Retina (tissue), 1 donor: ENCODE measurements around the gene GNG12.

Experiments
- DNase-seq: peaks from one replicate; pipeline ENCODE4 v3.0.0-alpha.2; 2016

GNG12 gene

GRCh38 chr1:67780637-67781036 lies 52.6 kb downstream of the GNG12 start:
- no peak for DNase-seq

GRCh38 chr1:67777440-67777839 lies 55.8 kb downstream of the GNG12 start:
- no peak for DNase-seq

GRCh38 chr1:67777016-67777415 lies 56.3 kb downstream of the GNG12 start:
- DNase-seq = no peak

DNA sequence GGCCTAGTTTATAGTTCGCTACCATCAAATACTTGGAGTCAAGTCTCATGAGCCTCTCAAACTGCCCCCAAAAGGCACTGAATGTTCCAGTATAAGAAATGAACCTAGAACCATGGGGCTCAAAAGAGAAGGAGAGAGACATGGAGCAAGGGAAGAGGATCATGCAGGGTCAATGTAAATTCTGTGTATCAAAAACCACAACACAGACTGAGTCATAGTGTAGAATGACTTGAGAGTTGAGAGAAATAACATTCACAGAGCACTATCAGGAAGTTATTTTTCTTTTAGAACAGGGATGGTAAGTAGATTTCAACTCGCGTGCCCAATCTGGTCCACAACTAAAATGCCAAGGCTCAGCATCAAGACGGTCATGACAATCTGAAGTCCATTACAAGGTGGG lies 59.8 kb downstream of the GNG12 start:
- no peak for DNase-seq

- DNase-seq = no peak
Measured at GRCh38 chr1:67771749-67772148, 61.5 kb downstream of the GNG12 start.

GRCh38 chr1:67771152-67771551 lies 62.1 kb downstream of the GNG12 start:
- no peak for DNase-seq

- no peak for DNase-seq
Measured at GRCh38 chr1:67769633-67770256, 63.5 kb downstream of the GNG12 start.

- no peak for DNase-seq
Measured at GRCh38 chr1:67768480-67768879, 64.8 kb downstream of the GNG12 start.

GRCh38 chr1:67767103-67767782 lies 66.0 kb downstream of the GNG12 start:
- no peak for DNase-seq

DNA sequence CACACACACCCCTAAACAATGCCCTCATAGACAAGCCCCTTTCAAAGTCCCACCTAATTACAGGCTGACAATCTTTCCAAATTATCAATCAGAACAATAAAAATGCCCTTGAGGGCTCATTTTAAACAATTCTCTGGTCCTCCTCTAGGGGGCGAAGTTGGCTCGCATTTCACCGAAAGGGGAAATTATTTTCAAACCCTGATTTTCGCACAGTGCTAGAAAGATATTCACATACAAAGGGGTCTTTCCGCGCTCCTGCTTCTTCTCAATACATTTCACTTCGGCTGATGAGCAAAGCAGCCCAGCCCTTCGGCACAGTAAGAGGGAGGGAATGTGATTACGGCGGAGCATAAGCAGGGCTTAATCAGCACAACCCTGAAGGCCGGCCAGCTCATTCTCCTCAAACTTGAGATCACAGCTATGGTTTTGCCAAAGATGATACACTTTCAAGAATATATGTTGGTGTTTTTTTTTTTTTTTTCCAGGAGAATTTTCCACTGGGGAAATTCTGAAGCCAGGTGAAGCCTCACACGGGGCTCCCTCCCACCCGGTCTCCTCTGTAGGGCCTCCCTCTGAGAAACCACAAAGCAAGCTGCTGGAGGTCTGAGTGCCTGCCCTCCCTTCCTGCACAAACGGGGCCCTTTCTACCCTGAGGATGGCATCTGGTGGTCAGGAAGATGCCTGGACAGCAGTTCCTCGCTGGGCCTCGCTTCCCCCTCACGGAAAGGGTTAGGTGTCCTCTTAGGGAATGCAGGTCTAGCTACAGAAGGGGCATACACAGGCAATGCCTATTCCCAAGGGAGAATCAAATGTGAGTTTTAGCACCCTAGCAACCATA lies 66.9 kb downstream of the GNG12 start:
- DNase-seq = peak; percentile 86

GRCh38 chr1:67764633-67765032 lies 68.6 kb downstream of the GNG12 start:
- DNase-seq = peak; percentile 27

GRCh38 chr1:67761730-67762129 lies 71.5 kb downstream of the GNG12 start:
- no peak for DNase-seq

DNA sequence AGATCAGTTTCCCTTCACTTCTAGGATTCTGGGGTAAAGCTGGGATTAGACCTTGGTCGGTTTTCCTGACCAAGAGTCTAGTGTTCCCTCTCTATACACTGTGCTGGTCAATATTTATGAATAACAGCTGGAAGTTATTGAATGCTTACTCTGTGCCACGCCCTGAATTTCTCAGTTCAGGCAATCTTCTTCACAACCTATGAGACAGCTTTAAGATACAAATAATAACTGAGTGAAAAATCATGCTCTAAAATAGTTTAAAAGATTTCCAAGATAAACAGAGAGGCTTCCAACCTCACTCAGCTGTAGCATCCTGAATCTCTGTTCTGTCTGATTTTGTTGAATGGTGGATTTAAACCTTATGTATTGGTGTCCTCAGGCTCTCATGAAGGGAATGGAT lies 72.2 kb downstream of the GNG12 start:
- DNase-seq = no peak

DNA sequence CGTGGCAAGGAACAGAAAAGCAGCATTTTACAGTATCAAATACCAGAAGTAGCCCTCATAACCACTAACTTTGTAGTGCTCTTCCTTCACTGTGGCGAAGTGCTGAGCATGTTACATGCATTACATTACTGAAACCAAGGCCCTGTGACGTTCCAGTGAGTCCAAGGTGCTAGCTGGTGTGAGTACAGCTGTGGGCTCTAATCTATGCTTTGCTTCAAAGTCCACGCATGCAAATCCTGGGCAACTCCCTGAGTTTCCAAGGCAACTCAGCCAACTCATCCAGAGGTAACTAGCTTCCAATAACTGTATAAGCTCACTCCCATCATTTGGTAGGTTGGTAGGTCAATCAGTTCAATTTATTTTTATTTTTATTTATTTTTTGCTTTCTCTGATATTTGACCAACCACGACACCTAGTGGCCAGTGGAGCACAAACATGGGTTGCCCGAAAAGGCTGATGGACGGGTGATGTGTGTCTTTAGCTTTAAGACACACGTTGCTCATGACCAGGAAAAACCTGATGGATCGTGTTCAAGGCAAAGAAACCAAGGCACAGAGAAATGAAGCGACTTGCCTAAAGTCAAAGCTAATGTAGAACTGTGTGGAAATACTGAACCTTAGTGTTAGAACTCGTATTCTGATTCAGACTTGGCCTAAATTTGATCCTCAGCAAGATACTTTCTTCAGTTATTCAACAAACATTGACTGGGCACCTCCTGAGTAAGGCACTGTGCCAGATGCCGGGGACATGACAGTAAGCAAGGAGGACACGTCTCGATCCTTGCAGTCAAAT lies 73.0 kb downstream of the GNG12 start:
- peak; percentile 79 for DNase-seq

- DNase-seq = no peak
Measured at GRCh38 chr1:67759692-67760029, 73.6 kb downstream of the GNG12 start.

- no peak for DNase-seq
Measured at GRCh38 chr1:67759066-67759465, 74.2 kb downstream of the GNG12 start.

GRCh38 chr1:67755619-67756018 lies 77.6 kb downstream of the GNG12 start:
- no peak for DNase-seq

GRCh38 chr1:67755160-67755559 lies 78.1 kb downstream of the GNG12 start:
- DNase-seq = no peak

- DNase-seq = no peak
Measured at GRCh38 chr1:67754526-67754920, 78.7 kb downstream of the GNG12 start.

DNA sequence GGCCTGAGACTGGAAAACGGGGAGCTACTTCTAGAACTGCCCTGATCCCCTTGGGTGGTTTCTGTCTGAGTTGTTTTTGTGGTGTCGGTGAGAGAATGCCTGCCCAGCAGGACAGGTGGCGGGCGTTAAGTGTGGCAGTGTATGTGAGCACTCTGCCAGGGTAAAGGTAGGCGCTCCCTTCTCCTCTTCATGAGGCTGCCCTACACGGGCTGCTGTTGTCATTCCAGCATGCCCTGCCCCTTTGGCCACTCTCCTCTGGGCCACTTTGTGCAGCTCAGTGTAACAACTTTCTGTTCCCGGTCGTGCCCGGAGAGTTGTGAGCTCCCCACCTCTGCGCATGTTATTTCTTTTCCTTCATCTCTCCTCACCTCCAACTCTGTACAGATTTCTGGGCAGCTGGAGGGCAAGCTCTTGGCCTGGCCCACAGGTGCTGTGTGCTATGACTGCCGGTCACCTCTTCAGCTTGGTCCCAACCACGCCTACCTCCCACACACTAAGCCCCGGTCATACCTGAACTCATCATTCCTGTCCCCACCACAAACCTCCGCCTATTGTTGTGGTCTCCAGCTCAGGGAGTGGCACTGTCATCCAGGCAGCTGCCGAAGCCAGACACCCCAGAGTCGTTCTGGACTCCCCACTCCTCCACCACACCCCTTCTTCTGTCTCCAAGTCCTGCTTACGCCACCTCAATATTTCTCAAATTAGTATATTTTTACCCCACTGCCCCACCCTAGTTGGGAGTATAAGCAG lies 79.3 kb downstream of the GNG12 start:
- DNase-seq = no peak

GRCh38 chr1:67752306-67752705 lies 81.0 kb downstream of the GNG12 start:
- no peak for DNase-seq

DNA sequence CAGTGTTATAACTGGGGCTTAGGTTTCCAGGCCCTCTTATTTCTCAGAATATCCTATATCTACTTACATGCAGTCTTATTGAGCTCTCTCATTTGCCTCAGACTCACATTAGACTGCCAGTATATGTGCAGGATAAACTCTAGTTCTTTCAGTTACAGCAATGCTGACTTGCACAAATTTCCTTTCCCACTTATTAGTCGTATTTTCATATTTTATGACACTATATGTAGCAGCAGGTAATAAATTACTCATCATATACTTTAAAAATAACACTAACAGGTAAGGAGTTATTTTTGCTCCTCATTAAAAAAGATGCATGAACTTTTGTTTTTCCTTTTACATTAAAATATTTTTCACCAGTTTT lies 82.6 kb downstream of the GNG12 start:
- no peak for DNase-seq
